IMR-90 (cell line): ENCODE results near the gene ARHGAP32.

Source experiments
- BHLHE40 ChIP-seq: fragments of 150-350 bp; IDR thresholded peaks from 2 replicates; pipeline ENCODE4 v1.6.1; 2016; ENCODE audit warnings: mild to moderate bottlenecking, low read depth, low read length
- CEBPB ChIP-seq: IDR thresholded peaks from 2 replicates; pipeline ENCODE4 v1.6.1; 2012; ENCODE audit warnings: low read depth, low read length, improper control_type of control experiment
- CHD1 ChIP-seq: IDR thresholded peaks from 2 replicates; pipeline ENCODE4 v1.6.1; 2012; ENCODE audit warnings: low read depth, low read length, improper control_type of control experiment
- FOS ChIP-seq: fragments of 150-350 bp; IDR thresholded peaks from 2 replicates; pipeline ENCODE4 v1.6.1; 2016; ENCODE audit warnings: low read depth, low read length
- MAFK ChIP-seq: IDR thresholded peaks from 2 replicates; pipeline ENCODE4 v1.6.1; 2012; ENCODE audit warnings: low read depth, low read length, improper control_type of control experiment
- MXI1 ChIP-seq: IDR thresholded peaks from 2 replicates; pipeline ENCODE4 v1.6.1; 2012; ENCODE audit warnings: low read depth, mild to moderate bottlenecking, low read length, moderate library complexity, borderline replicate concordance
- NFE2L2 ChIP-seq: fragments of 150-350 bp; IDR thresholded peaks from 2 replicates; pipeline ENCODE4 v1.6.1; 2016; ENCODE audit warnings: low read depth, mild to moderate bottlenecking, low read length
- POLR2A ChIP-seq: IDR thresholded peaks from 2 replicates; pipeline ENCODE4 v1.6.1; 2012; ENCODE audit warnings: mild to moderate bottlenecking, low read depth, low read length
- RAD21 ChIP-seq: IDR thresholded peaks from 2 replicates; pipeline ENCODE4 v1.6.1; 2012; ENCODE audit warnings: low read length, improper control_type of control experiment
- RFX5 ChIP-seq: IDR thresholded peaks from 2 replicates; pipeline ENCODE4 v1.8.0; 2012; ENCODE audit warnings: low read depth, mild to moderate bottlenecking, low read length, moderate library complexity
- SMC3 ChIP-seq: fragments of 150-350 bp; IDR thresholded peaks from 2 replicates; pipeline ENCODE4 v1.6.1; 2016; ENCODE audit warnings: low read depth, mild to moderate bottlenecking, antibody characterized with exemption, low read length, moderate library complexity
- TF ChIP-seq, protein P1 (sequence below): fragments of 150-350 bp; IDR thresholded peaks from 2 replicates; pipeline ENCODE4 v1.6.1; 2016; ENCODE audit warnings: low read depth, mild to moderate bottlenecking, low read length, moderate library complexity, borderline replicate concordance
- TF ChIP-seq, protein P2 (sequence below): conservative IDR thresholded peaks from 2 replicates; pipeline ENCODE4 v1.5.1; 2012; ENCODE audit warnings: mild to moderate bottlenecking, low read depth, low read length, improper control_type of control experiment
- TF ChIP-seq, protein P3 (sequence below): fragments of 150-350 bp; IDR thresholded peaks from 2 replicates; pipeline ENCODE4 v1.6.1; 2017; ENCODE audit warnings: mild to moderate bottlenecking, antibody characterized with exemption, low read length, low read depth

DNA sequence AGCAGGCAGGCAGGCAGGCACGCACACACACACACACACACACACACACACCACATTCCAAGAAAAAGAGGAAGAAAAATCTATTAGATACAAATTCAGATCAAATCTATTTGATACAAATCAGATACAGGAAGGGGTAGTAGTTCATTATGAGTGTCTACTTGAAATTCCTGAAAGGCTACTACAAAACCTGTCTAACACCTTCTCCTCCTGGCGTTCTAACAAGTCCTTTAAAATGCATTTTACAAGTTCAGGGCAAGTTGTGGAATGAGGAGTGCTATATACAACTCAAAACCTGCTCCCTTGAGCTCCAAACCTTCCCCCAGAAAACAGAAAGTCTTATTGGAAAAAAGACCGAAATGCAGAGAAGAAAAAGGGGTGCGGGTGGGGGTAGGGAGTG lies 476 bp downstream of the ARHGAP32 start:
- TF ChIP-seq, protein P1, sequence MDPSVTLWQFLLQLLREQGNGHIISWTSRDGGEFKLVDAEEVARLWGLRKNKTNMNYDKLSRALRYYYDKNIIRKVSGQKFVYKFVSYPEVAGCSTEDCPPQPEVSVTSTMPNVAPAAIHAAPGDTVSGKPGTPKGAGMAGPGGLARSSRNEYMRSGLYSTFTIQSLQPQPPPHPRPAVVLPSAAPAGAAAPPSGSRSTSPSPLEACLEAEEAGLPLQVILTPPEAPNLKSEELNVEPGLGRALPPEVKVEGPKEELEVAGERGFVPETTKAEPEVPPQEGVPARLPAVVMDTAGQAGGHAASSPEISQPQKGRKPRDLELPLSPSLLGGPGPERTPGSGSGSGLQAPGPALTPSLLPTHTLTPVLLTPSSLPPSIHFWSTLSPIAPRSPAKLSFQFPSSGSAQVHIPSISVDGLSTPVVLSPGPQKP, result no peak
- TF ChIP-seq POLR2A (no peak), RAD21 (no peak), RFX5 (no peak), MAFK (no peak), CEBPB (no peak), MXI1 (no peak), CHD1 (no peak), NFE2L2 (no peak), FOS (no peak), SMC3 (no peak), BHLHE40 (no peak)
- TF ChIP-seq, protein P2, sequence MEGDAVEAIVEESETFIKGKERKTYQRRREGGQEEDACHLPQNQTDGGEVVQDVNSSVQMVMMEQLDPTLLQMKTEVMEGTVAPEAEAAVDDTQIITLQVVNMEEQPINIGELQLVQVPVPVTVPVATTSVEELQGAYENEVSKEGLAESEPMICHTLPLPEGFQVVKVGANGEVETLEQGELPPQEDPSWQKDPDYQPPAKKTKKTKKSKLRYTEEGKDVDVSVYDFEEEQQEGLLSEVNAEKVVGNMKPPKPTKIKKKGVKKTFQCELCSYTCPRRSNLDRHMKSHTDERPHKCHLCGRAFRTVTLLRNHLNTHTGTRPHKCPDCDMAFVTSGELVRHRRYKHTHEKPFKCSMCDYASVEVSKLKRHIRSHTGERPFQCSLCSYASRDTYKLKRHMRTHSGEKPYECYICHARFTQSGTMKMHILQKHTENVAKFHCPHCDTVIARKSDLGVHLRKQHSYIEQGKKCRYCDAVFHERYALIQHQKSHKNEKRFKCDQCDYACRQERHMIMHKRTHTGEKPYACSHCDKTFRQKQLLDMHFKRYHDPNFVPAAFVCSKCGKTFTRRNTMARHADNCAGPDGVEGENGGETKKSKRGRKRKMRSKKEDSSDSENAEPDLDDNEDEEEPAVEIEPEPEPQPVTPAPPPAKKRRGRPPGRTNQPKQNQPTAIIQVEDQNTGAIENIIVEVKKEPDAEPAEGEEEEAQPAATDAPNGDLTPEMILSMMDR, result no peak
- TF ChIP-seq, protein P3, sequence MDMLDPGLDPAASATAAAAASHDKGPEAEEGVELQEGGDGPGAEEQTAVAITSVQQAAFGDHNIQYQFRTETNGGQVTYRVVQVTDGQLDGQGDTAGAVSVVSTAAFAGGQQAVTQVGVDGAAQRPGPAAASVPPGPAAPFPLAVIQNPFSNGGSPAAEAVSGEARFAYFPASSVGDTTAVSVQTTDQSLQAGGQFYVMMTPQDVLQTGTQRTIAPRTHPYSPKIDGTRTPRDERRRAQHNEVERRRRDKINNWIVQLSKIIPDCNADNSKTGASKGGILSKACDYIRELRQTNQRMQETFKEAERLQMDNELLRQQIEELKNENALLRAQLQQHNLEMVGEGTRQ, result no peak
